Measurements from ENCODE around the gene LARP4B. TPM values are rescaled to one million over a fixed set of nuclear protein-coding genes. Genes with fewer than 3 reads are reported as not detected.
"Not testable (repeated sequence)": the region's sequence is repeated elsewhere in the genome, so short reads cannot be mapped to it uniquely, and the experiment has no call there.

Gene LARP4B
- total RNA-seq, 1 donor from 2014 or later, result 78.9 TPM

DNA sequence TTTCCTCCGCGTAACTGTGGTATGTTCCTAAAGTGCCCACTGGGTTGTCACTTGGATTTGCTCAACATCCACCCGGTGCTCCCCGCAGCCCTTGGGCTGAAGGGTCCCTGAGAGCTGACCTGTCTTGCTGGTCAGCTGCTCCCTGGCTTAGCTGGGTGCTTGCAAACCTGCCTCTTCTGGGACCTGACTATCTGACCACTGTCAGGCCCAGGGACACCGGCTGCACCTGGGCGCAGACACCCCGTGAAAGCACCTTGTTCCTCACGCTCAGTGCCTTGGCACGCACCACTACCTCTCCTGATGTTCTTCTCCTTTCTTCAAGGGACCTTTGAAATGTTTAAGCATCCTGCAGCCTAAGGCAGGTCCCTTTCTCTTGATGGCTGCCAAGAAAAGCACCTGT lies 26.6 kb upstream of the LARP4B start:
- no peak for ATAC-seq

DNA sequence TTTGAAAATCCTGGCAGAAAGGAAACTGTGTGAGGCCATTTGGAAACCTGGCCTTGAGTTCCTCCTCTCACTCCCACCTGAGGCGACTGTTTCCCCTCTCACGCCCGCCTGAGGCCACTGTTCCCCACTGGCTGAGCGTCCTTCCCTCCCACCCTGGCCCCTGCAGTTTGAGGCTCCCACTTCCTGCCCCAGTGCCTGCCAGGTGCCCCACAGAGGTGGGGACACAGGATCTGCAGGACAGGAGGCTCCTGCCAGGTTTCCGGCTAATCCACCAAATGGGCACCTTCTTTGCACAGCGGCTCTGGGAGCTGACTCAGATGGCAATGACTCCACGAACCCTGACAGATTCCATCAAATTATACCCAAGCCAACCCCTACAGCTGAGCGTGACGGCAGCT lies 24.3 kb upstream of the LARP4B start:
- ATAC-seq, result peak; percentile 62

DNA sequence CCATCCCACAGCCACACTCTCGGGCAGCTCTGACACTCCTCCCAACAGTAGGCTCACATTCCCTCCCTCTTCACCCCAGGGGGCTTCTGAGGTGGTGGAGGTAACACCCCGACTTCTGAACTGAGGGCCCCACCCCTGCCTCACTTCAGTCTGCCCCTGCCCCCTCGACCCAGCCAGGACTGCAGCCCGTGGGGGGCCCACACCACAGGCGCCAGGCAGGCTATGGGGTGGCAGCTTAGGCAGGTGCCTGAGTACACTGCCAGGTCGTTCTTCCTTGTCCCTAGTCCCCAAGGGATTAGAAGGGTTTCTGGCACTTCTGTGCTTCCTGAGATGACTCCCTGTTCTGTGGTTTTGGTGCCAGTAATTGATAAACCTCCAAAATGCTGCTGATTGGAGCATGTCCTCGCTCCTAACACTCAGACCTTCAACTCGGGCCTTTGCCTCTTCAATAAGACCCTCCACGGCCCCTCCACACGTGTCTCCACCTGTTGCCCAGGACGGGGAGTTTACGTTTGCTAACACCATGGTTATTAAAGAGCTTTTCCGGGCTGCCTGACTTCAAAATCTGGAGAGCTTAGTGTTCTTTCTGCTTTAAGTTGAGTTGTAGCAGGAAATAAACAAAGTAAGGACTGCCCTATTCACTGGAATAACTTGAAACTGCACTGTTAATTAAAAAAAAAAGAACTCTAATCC lies 23.8 kb upstream of the LARP4B start:
- peak; percentile 77 for ATAC-seq

DNA sequence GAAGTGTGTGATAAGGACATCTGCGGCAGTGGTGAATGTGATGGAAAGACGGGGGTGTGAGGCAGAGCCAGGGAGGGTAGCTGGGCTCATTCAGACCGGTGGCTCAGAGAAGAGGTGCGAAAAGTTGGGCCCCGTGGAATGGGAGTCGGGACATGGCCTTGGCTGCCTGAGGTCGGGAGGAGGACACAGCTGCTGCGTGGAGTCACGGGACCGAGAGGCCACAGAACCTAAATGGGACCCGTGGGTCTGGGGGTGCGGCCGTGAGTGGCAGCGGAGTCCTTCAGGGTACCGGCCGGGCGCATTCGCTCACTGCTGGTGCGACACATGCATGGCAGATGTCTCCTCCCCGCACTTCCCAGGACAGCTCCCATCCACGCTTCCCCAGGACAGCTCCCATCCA lies 22.9 kb upstream of the LARP4B start:
- ATAC-seq, result no peak

- ATAC-seq, result no peak
Observed at GRCh38 chr10:953836-954235, 22.3 kb upstream of the LARP4B start.

DNA sequence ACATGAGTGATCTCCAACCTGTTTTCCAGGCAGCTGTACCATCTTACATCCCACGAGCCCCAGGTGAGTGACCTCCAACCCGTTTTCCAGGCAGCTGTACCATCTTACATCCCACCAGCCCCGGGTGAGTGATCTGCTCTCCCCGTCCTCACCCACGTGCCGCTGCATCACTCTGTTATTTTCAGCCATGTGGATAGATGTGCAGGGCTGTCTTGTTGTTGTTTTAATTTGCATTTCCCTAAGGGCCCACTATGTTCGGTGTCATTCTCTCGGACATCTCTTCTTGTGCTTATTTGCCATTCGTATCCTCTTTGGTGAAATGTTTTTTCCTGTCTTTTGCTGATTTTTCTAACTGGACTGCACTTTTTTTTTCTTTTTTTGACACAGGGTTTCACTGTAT lies 17.9 kb upstream of the LARP4B start:
- no peak for ATAC-seq

- no peak for ATAC-seq
Observed at GRCh38 chr10:948347-948746, 16.8 kb upstream of the LARP4B start.

DNA sequence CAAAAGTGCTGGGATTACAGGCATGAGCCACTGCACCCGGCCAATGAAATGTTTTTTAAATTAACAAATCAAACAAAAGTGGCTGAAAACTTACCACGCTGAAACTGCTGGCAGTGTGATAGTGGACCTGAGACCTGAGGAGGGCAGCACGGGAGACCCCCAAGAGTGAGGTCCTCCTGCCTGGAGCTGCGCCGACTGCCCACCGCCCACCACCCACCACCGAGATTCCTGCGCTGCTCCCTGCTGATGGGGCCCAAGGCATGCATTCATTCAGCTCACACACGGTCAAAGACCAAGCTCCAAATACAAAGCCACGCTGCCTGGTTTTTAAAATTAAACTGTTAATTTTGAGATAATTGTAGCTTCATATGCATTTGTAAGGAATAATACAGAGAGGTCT lies 16.4 kb upstream of the LARP4B start:
- ATAC-seq, result no peak

DNA sequence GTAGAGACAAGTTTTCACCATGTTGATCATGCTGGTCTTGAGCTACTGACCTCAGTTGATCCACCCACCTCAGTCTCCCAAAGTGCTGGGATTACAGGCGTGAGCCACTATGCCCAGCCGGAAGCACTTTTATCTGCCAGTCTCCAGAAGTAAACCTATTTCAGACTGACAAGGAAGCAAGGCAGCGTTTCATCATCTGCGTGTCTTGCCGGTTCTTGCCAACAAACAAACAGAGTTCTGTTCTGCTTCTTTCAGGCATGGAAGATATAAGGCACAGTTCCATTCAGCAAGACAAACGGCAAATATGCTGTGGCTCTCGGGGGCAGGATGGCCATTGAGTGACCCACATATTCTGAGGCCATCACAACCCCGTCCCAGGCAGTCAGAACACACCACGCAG lies 15.5 kb upstream of the LARP4B start:
- ATAC-seq, result peak; percentile 34

- ATAC-seq, result no peak
Observed at GRCh38 chr10:945778-946177, 14.3 kb upstream of the LARP4B start.

- peak; percentile 95 for ATAC-seq
Observed at GRCh38 chr10:944034-944831, 12.7 kb upstream of the LARP4B start.

DNA sequence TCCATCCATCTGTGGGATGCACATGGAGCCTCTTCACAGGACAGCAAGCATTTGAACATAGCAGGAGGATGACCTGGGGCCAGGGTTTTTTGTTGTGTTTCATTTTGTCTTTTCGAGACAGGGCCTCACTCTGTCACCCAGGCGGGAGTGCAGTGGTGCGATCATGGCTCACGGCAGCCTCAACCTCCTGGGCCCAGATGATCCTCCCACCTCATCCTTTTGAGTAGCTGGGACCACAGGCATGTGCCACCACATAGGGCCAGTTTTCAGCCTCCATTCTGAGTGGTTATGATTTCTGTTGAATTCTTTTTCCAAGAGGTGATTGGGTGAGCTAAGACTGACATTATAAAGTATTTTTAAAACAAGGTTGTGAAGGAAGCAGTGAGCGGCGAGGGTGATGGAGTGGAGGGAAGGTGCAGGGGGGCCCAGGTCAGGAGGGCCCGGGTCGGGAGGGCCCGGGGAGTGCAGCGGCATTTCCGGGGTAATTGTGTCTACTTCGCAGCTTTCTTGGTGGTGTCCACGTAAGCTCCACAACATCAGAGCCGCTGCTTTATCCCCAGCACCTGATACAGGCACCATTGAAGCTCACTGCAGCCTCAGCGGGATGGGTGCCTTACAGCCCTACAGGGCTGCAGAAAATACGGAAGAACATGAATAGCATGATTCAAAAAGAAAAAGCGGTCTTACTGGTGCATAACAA lies 12.0 kb upstream of the LARP4B start:
- ATAC-seq, result no peak

- peak; percentile 43 for ATAC-seq
Observed at GRCh38 chr10:938941-939678, 7.6 kb upstream of the LARP4B start.

DNA sequence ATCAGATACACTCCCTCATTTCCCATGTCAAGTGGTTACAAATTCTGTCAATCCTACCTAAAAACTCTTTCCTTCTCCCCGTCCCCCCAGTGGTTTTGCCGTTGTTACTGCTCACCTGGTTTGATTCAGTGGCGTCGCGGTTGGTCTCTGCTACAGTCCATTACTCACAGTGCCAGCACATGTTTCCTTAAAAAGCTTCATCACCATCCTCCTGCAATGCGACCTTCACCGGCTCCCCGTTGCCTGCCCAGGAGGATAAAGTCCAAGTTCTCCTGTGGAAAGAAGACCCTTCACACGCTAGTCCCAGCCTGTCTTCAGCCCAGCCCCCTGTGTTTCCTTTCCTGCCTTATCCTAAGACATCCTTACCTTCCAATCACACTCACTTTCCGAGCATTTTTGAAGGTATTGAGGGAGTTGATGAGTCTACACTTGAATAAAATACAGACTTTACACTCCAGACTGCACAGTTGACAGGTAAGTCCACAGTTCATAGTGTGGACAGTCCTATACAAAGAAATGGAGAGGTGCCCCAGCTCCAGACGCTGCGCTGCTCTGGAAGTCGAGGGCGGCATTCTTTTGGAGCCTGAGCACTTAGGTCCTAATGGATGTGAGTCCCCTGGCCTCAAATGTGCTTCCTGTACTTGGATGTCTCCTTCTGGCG lies 3.4 kb upstream of the LARP4B start:
- no peak for ATAC-seq

DNA sequence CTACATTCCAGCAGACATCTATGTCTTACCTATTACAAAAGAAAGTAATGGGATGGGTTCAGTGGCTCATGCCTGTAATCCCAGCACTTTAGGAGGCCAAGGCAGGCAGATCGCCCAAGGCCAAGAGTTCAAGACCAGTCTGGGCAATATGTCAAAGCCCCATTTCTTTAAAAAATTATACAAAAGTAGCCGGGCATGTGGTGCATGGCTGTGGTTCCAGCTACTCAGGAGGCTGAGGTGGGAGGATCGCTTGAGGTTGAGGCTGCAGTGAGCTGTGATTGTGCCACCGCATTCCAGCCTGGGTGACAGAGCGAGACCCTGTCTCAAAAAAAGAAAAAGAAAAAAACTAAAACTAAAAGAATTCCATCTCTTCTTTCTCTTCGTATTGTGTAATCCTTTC lies 2.7 kb upstream of the LARP4B start:
- not testable (repeated sequence) for ATAC-seq

GRCh38 chr10:932589-932988 lies 1.1 kb upstream of the LARP4B start:
- ATAC-seq, result no peak

DNA sequence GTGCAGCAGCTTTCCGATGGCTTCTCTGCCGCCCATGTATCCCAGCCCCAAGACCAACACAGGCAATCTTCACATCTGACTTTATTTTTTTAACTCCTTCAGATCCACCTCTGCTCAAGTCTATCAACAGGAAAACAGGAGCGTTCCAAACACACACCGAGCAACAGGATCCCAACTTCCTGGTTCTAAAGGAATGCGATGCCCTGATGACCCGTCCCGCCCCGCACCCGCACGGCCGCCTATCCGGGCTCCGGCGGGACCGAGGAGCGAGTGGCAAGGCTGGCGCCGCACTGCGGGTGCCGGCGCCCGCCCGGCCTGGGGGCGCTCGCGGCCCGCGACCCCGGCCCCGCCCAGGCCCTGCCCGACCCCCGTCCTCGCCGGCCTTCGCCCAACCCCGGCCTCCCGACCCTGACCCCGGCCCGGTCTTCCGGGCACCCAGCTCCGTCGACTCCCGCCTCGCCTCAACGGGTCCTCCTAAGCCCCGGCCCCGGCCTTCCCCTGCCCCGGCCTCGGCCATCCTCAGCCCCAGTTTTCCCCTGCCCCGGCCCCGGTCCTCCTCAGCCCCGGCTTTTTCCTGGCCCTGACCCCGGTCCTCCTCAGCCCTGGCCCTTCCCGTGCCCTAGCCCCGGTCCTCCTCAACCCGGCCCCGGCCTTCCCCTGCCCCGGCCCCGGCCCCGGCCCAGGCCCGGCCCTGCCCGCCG lies 730 bp downstream of the LARP4B start:
- peak; percentile 29 for ATAC-seq

- no peak for ATAC-seq
Observed at GRCh38 chr10:929960-930624, 1.4 kb downstream of the LARP4B start.

- ATAC-seq, result no peak
Observed at GRCh38 chr10:927131-927530, 4.4 kb downstream of the LARP4B start.

DNA sequence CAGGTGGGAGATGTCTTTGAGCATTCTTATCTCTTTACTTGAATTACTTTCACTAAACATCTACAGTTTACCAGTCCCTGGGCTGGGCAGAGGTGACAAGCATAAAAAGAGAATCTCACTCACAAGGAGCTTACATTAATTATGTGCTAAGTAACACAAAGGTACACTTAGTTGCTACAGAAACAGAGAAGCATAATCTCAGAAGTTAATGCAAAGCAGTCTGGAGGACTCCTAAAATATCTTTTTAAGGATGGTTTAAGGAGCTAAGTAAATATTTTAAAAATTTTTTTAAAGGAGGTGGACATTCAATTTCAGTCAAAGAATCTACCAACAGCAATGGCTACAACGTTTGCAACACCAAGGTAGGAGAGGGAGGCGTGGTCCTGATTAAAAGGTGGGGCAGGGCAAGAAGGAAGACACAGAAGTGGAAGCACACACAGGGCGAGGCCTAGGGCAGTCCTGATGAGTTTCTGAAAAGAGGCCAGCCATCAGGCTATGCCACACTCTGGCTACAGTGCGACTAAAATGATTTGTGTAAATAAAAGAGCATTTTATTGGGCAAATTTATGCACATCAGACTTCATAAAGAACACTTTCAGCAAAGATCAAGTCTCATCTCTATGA lies 5.3 kb downstream of the LARP4B start:
- ATAC-seq, result peak; percentile 68

DNA sequence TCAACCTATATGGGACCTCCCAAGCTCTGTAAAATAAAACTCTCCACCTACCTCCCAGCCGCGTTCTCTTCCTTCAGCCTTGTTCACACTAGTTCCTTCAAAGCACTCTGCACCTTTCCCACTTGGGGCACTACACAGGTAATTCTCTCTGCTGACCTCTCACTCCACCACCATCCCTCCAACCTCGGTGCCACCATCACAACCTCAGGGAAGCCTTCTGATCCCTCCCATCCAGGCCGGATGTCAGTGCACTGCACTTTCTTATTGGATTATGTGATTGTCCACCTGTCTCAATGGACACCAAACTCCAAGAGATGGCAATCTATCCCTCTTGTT lies 7.0 kb downstream of the LARP4B start:
- no peak for ATAC-seq
